Tibial nerve (tissue), 4 donors: ENCODE data around the gene MARK2. TPM values are rescaled to one million over a fixed set of nuclear protein-coding genes. Genes with fewer than 3 reads are reported as not detected.
"Not testable (repeated sequence)": the region's sequence is repeated elsewhere in the genome, so short reads cannot be mapped to it uniquely, and the experiment has no call there.

ENCODE experiments used
- DNase-seq, 2 donors: peaks; one replicate each; pipeline ENCODE4 v3.0.0-alpha.2; 2019; ENCODE audit warnings: low spot score in 2 of 2
- H3K27ac ChIP-seq, 4 donors: fragments of 200-600 bp; sonication (generic) in 3 of 4; one replicate each; pipeline ENCODE4 v1.5.1; 2017 to 2019; ENCODE audit warnings: mild to moderate bottlenecking in 1 of 4
- H3K27me3 ChIP-seq, 2 donors: fragments of 200-600 bp; sonication (generic) in 1 of 2; one replicate each; pipeline versions ENCODE4 v1.5.1 to v1.6.0; 2017 to 2019
- H3K36me3 ChIP-seq, 3 donors: fragments of 200-600 bp; sonication (generic); one replicate each; pipeline ENCODE4 v1.5.1; 2018 to 2019
- H3K4me1 ChIP-seq, 4 donors: fragments of 200-600 bp; sonication (generic) in 3 of 4; one replicate each; pipeline ENCODE4 v1.5.1; 2017 to 2019
- H3K4me3 ChIP-seq, 4 donors: fragments of 200-600 bp; sonication (generic) in 3 of 4; one replicate each; pipeline ENCODE4 v1.5.1; 2017 to 2019; ENCODE audit warnings: mild to moderate bottlenecking in 1 of 4, moderate library complexity in 1 of 4
- H3K9me3 ChIP-seq, 4 donors: fragments of 200-600 bp; sonication (generic) in 3 of 4; one replicate each; pipeline ENCODE4 v1.5.1; 2017 to 2019
- CTCF ChIP-seq, 5 experiments: fragments of 200-600 bp in 3 of 5; fragments of 450-650 bp in 2 of 5; sonication (generic) in 3 of 5; IDR thresholded peaks; one replicate each; pipeline ENCODE4 v1.5.1; 2016 to 2019; ENCODE audit warnings: antibody characterized with exemption in 5 of 5, mild to moderate bottlenecking in 3 of 5, moderate library complexity in 2 of 5
- EP300 ChIP-seq, 2 donors: sonication (generic); formaldehyde crosslinking; IDR thresholded peaks; one replicate each; pipeline ENCODE4 v1.6.1; 2017; ENCODE audit warnings: antibody characterized with exemption in 2 of 2, mild to moderate bottlenecking in 1 of 2
- POLR2A ChIP-seq, 2 donors: fragments of 450-650 bp; IDR thresholded peaks; one replicate each; pipeline ENCODE4 v1.6.1; 2017; ENCODE audit warnings: antibody characterized with exemption in 2 of 2, mild to moderate bottlenecking in 2 of 2, moderate library complexity in 2 of 2
- WGBS, 2 donors: methylation state at CpG; one replicate each; pipeline ENCODE4 v1.1.5; 2018; 5-methylcytosine and 5-hydroxymethylcytosine counted together
- total RNA-seq, 4 donors: library from RNA; depleted of rRNA; stranded (reverse); fragments of >200 nt; gene quantifications; one replicate each; pipeline ENCODE4 v1.1.0, GENCODE V29; 2016

The MARK2 gene
- total RNA-seq, 4 donors from 2014 or later, result 22.1 to 32.1 (median 23.6) TPM

GRCh38 chr11:63862923-63863322 is 24.0 kb downstream of the MARK2 start:
- Histone ChIP-seq H3K27me3 (no peaks in the 10 kb centered on the region), H3K36me3 (peaks cover 0 to 26% (median 0%) of the 10 kb centered on the region in 3 donors), H3K4me3 (no peak overlapping the region), H3K4me1 (peaks cover 0 to 63% (median 26%) of the 10 kb centered on the region in 4 donors), H3K9me3 (no peaks in the 10 kb centered on the region), H3K27ac (no peak overlapping the region)
- no peak for DNase-seq
- TF ChIP-seq EP300 (IDR thresholded peaks at IDR 0.05) (no peak), POLR2A (IDR thresholded peaks at IDR 0.05) (no peak), CTCF (IDR thresholded peaks at IDR 0.05) (no peak)
- WGBS, 2 donors, result 24 to 30% methylated on average over 4 of the region's 4 CpGs

- not testable (repeated sequence) for H3K27ac ChIP-seq, H3K4me3 ChIP-seq, H3K9me3 ChIP-seq, DNase-seq, H3K27me3 ChIP-seq
- peaks cover 0 to 26% (median 0%) of the 10 kb centered on the region in 3 donors for H3K36me3 ChIP-seq
- 97% methylated on average over 6 of the region's 6 CpGs for WGBS, 2 donors
- peaks cover 0 to 63% (median 28%) of the 10 kb centered on the region in 4 donors for H3K4me1 ChIP-seq
These were observed 24.7 kb downstream of the MARK2 start for GRCh38 chr11:63863620-63864019.

- peaks cover 0 to 78% (median 48%) of the 10 kb centered on the region in 4 donors for H3K4me1 ChIP-seq
- no peaks in the 10 kb centered on the region for H3K9me3 ChIP-seq
- H3K4me3 ChIP-seq, result no peak overlapping the region
- peak; percentile 49 to 77 for DNase-seq
- no peaks in the 10 kb centered on the region for H3K27me3 ChIP-seq
- 49 to 55% methylated on average over 4 of the region's 4 CpGs for WGBS, 2 donors
- H3K36me3 ChIP-seq, result peaks cover 0 to 18% (median 0%) of the 10 kb centered on the region in 3 donors
- no peak overlapping the region for H3K27ac ChIP-seq
- TF ChIP-seq EP300 (IDR thresholded peaks at IDR 0.05) (peak in 1 of 2 donors; percentile 29), CTCF (IDR thresholded peaks at IDR 0.05) (no peak), POLR2A (IDR thresholded peaks at IDR 0.05) (no peak)
These were observed 27.3 kb downstream of the MARK2 start for GRCh38 chr11:63866211-63866610.

- peak overlapping the region in 1 of 4 donors; percentile 32 for H3K27ac ChIP-seq
- H3K27me3 ChIP-seq, result no peaks in the 10 kb centered on the region
- H3K4me1 ChIP-seq, result peaks cover 0 to 84% (median 57%) of the 10 kb centered on the region in 4 donors
- WGBS, 2 donors, result 79 to 93% methylated on average over 4 of the region's 4 CpGs
- H3K36me3 ChIP-seq, result peaks cover 0 to 11% (median 0%) of the 10 kb centered on the region in 3 donors
- DNase-seq, result no peak
- TF ChIP-seq EP300 (IDR thresholded peaks at IDR 0.05) (no peak), CTCF (IDR thresholded peaks at IDR 0.05) (no peak), POLR2A (IDR thresholded peaks at IDR 0.05) (no peak)
- no peaks in the 10 kb centered on the region for H3K9me3 ChIP-seq
- no peak overlapping the region for H3K4me3 ChIP-seq
These were observed 28.6 kb downstream of the MARK2 start for GRCh38 chr11:63867511-63867910.

- Histone ChIP-seq H3K36me3 (peaks cover 0 to 3% (median 0%) of the 10 kb centered on the region in 3 donors), H3K27ac (peak overlapping the region in 1 of 4 donors; percentile 29), H3K4me3 (no peak overlapping the region), H3K9me3 (no peaks in the 10 kb centered on the region), H3K4me1 (peaks cover 0 to 84% (median 58%) of the 10 kb centered on the region in 4 donors), H3K27me3 (no peaks in the 10 kb centered on the region)
- no peak for TF ChIP-seq EP300 (IDR thresholded peaks at IDR 0.05)
- TF ChIP-seq CTCF (IDR thresholded peaks at IDR 0.05), result no peak
- no peak for TF ChIP-seq POLR2A (IDR thresholded peaks at IDR 0.05)
- DNase-seq, result no peak
- WGBS, 2 donors, result 49 to 63% methylated on average over 9 of the region's 9 CpGs
These were observed 29.6 kb downstream of the MARK2 start for GRCh38 chr11:63868399-63869064.
